Keratinocyte (primary cell): ENCODE measurements around the gene MSS51. TPM values are rescaled to one million over a fixed set of nuclear protein-coding genes. Genes with fewer than 3 reads are reported as not detected.
A peak's percentile ranks its signal among the peaks of the same experiment; 100 is the strongest.

ENCODE experiments used
- DNase-seq: peaks from one replicate; pipeline ENCODE4 v3.0.0-alpha.2; 2011; ENCODE audit warnings: low read depth, missing footprints, low spot score
- FAIRE-seq: peaks from 2 replicates; lab custom pipeline; 2011; peaks lifted over from hg19 to GRCh38; lab: Jason Lieb, UNC
- H2AFZ ChIP-seq: 2 replicates; pipeline ENCODE4 v1.6.0; 2012; ENCODE audit warnings: low read length, control low read depth, inconsistent platforms; ENCODE audit not compliant: control insufficient read depth
- H3K27ac ChIP-seq: 2 replicates; pipeline ENCODE4 v1.5.1; 2011; ENCODE audit warnings: low read length; ENCODE audit not compliant: control insufficient read depth, insufficient read depth
- H3K27me3 ChIP-seq: 3 replicates; pipeline ENCODE4 v1.6.0; 2011; ENCODE audit warnings: low read length; ENCODE audit not compliant: control insufficient read depth, insufficient read depth; ENCODE audit errors: extremely low read depth
- H3K36me3 ChIP-seq, 2 experiments: 2 replicates in 1 of 2; 3 replicates in 1 of 2; pipeline ENCODE4 v1.5.1; 2011; ENCODE audit warnings: low read length in 2 of 2, mild to moderate bottlenecking in 1 of 2; ENCODE audit not compliant: control insufficient read depth in 2 of 2, insufficient read depth in 2 of 2; ENCODE audit errors: extremely low read depth in 1 of 2
- H3K4me1 ChIP-seq: 3 replicates; pipeline ENCODE4 v1.5.1; 2011; ENCODE audit warnings: low read length; ENCODE audit not compliant: control insufficient read depth, insufficient read depth; ENCODE audit errors: extremely low read depth
- H3K4me2 ChIP-seq: 3 replicates; pipeline ENCODE4 v1.6.0; 2011; ENCODE audit warnings: low read depth, low read length; ENCODE audit not compliant: control insufficient read depth, insufficient read depth; ENCODE audit errors: extremely low read depth
- H3K4me3 ChIP-seq, 3 experiments: fragments of 200-600 bp in 1 of 3; sonication (generic) in 1 of 3; 2 replicates in 2 of 3; 3 replicates in 1 of 3; pipeline ENCODE4 v1.5.1; 2011 to 2016; ENCODE audit warnings: low read length in 3 of 3, mild to moderate bottlenecking in 3 of 3, control low read depth in 2 of 3, inconsistent platforms in 1 of 3, low read depth in 1 of 3, mixed read lengths in 1 of 3, mixed run types in 1 of 3, moderate library complexity in 1 of 3; ENCODE audit not compliant: control insufficient read depth in 2 of 3, insufficient read depth in 2 of 3; ENCODE audit errors: extremely low read depth in 1 of 3
- H3K79me2 ChIP-seq: 2 replicates; pipeline ENCODE4 v1.6.0; 2012; ENCODE audit warnings: low read length; ENCODE audit not compliant: control insufficient read depth, insufficient read depth
- H3K9ac ChIP-seq: 3 replicates; pipeline ENCODE4 v1.6.0; 2011; ENCODE audit warnings: low read length; ENCODE audit not compliant: control insufficient read depth, insufficient read depth; ENCODE audit errors: extremely low read depth
- H3K9me1 ChIP-seq: 3 replicates; pipeline ENCODE4 v1.6.0; 2011; ENCODE audit warnings: low read length; ENCODE audit not compliant: control insufficient read depth, insufficient read depth; ENCODE audit errors: extremely low read depth
- H3K9me3 ChIP-seq: 2 replicates; pipeline ENCODE4 v1.5.1; 2012; ENCODE audit warnings: low read depth, low read length; ENCODE audit not compliant: control insufficient read depth
- H4K20me1 ChIP-seq: 3 replicates; pipeline ENCODE4 v1.6.0; 2011; ENCODE audit warnings: low read length; ENCODE audit not compliant: control insufficient read depth, insufficient read depth; ENCODE audit errors: extremely low read depth
- CTCF ChIP-seq, 3 experiments: IDR thresholded peaks in 1 of 3; conservative IDR thresholded peaks in 1 of 3; optimal IDR thresholded peaks in 1 of 3; 2 replicates in 2 of 3; 3 replicates in 1 of 3; pipeline versions ENCODE3 to v1.5.1; 2011; ENCODE audit warnings: low read length in 3 of 3, mild to moderate bottlenecking in 3 of 3, moderate library complexity in 2 of 3, control low read depth in 1 of 3, inconsistent platforms in 1 of 3; ENCODE audit not compliant: insufficient read depth in 2 of 3; ENCODE audit errors: extremely low read depth in 1 of 3
- EZH2 ChIP-seq: IDR thresholded peaks from one replicate; pipeline ENCODE4 v1.6.1; 2012; ENCODE audit warnings: inconsistent platforms, mild to moderate bottlenecking, low read length, moderate library complexity
- dilution Hi-C: fragments of 300-500 bp; cut with MboI; formaldehyde crosslinking; loops from one replicate; pipeline ENCODE4 v1.7.0; 2020; ENCODE audit warnings: low sequenced_read_pairs; ENCODE audit not compliant: extremely low pct_ligation_motif_present
- polyA plus RNA-seq, 5 experiments: library from polyadenylated mRNA; depleted of rRNA in 3 of 5; stranded (reverse) in 3 of 5; stranded (forward) in 1 of 5; unstranded in 1 of 5; fragments of >200 nt; gene quantifications; 1 replicate in 1 of 5; 2 replicates in 3 of 5; 3 replicates in 1 of 5; pipeline versions ENCODE4 v1.2.1 to v1.2.3, GENCODE V29; 2011 to 2012; ENCODE audit warnings: missing spikeins in 2 of 5, low read depth in 1 of 5, low replicate concordance in 1 of 5

Gene MSS51
- polyA plus RNA-seq, 1 donor (not counting 4 experiments of a cell fraction or from before 2014, with no cell fraction given), result 1.3 TPM

- Histone ChIP-seq H3K9me3 (no peaks in the 10 kb centered on the region), H3K9ac (peak overlapping the region; percentile 94), H3K27ac (peak overlapping the region; percentile 94), H2AFZ (peak overlapping the region; percentile 25), H3K4me1 (peaks cover 17% of the 10 kb centered on the region), H3K9me1 (no peaks in the 10 kb centered on the region), H3K27me3 (no peaks in the 10 kb centered on the region), H3K4me3 (peak overlapping the region; percentile 77 to 86 (median 78)), H3K4me2 (peak overlapping the region; percentile 100), H3K36me3 (no peaks in the 10 kb centered on the region), H4K20me1 (no peaks in the 10 kb centered on the region), H3K79me2 (peaks cover 28% of the 10 kb centered on the region)
- dilution Hi-C loops, result no loop called here
- DNase-seq, result no peak
- TF ChIP-seq CTCF (optimal IDR thresholded peaks at IDR 0.05 in 1 of 3, IDR thresholded peaks at IDR 0.05 in 1 of 3, conservative IDR thresholded peaks at IDR 0.05 in 1 of 3; ENCODE audit: extremely low read depth in 1 of 3, insufficient read depth in 2 of 3, low read length in 3 of 3), result no peak
- TF ChIP-seq EZH2, result no peak
- FAIRE-seq, result peak; percentile 68
These were observed 19.0 kb downstream of the MSS51 start for GRCh38 chr10:73414230-73414945.

DNA sequence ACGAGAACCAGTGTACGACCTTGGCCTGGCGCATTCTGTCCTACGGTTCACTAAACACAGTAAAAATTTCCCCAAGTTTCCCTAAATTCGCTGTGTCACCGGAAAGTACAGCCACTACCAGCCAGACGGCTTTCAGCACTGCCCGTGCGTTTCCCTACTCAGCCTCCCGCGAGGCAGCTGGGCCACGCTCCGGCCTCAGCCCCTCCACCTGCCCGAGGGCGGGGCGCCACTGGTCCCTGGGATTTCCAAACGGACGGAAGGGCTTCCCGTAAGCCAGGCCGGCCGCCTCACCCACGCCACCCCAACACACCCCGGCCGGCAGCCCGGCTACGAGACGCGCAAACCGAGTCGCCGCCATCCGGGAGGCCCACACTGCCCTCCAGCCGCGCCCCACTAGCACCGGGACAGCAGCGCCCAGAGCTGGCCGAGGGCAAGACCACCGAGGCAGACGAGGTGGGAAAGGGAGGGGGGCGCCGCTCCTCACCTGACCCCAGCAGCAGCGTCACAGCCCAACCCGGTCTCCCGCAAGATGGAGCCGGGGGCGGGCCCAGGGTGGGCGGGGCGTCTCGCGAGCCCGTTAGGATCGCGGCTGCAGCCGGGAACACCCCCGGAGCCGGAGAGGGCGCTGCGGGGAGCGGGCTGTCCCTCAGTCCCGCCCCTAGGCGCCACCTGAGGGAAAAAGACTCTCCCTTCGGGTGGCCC lies 19.7 kb downstream of the MSS51 start, which contains the start of gene ANXA7:
Gene ANXA7, minus strand, starts transcription at position 531 of the 702 bp plus-strand sequence. CDS start 13,202 bp downstream, outside the sequence.
- Histone ChIP-seq H4K20me1 (peaks cover 5% of the 10 kb centered on the region), H3K9me1 (no peaks in the 10 kb centered on the region), H3K4me1 (peaks cover 17% of the 10 kb centered on the region), H3K9me3 (no peaks in the 10 kb centered on the region), H3K9ac (peak within 1 kb of the TSS; percentile 94), H3K79me2 (peaks cover 35% of the 10 kb centered on the region), H3K4me3 (peak within 1 kb of the TSS; percentile 77 to 86 (median 78)), H3K36me3 (no peaks in the 10 kb centered on the region), H3K27ac (peak within 1 kb of the TSS; percentile 96), H3K4me2 (peak within 1 kb of the TSS; percentile 100), H3K27me3 (no peaks in the 10 kb centered on the region), H2AFZ (peak within 1 kb of the TSS; percentile 85)
- dilution Hi-C loops, result no loop called here
- no peak for FAIRE-seq
- TF ChIP-seq CTCF (optimal IDR thresholded peaks at IDR 0.05 in 1 of 3, IDR thresholded peaks at IDR 0.05 in 1 of 3, conservative IDR thresholded peaks at IDR 0.05 in 1 of 3; ENCODE audit: extremely low read depth in 1 of 3, insufficient read depth in 2 of 3, low read length in 3 of 3) (peak in 1 of 3 experiments; percentile 24), EZH2 (no peak)
- no peak for DNase-seq
